HCT116 (cell line): ENCODE data around the gene WDR64. TPM values are rescaled to one million over a fixed set of nuclear protein-coding genes. Genes with fewer than 3 reads are reported as not detected.

Experiments
- ATAC-seq: fragments of 200-7000 bp; cut with Tn5 transposase; 2 replicates; pipeline ENCODE4 v1.9.1; 2020; ENCODE audit warnings: mild to moderate bottlenecking, moderate library complexity
- BruUV-seq: library from RNA; stranded (reverse); fragments of 400-500 nt; replicated peaks from 2 replicates; lab custom pipeline; 2021; lab: Mats Ljungman, UMichigan
- CTCF ChIA-PET: fragments of 300-600 bp; sonication (Branson Sonifier 250); formaldehyde crosslinking; loops from one replicate; lab custom pipeline; 2021; ENCODE audit warnings: antibody characterized with exemption; lab: Charles Lee
- POLR2A ChIA-PET: fragments of 300-600, 350-600 bp; sonication (Branson Sonifier 250); formaldehyde crosslinking; loops from one replicate; lab custom pipeline; 2021; ENCODE audit warnings: antibody characterized with exemption; lab: Charles Lee
- RAD21 ChIA-PET, 2 experiments: fragments of 300-600 bp; sonication (Branson Sonifier 250); formaldehyde crosslinking; loops; one replicate each; lab custom pipeline; 2023; ENCODE audit warnings: low total read pairs in 2 of 2; ENCODE audit not compliant: uncharacterized antibody in 2 of 2, unreplicated experiment in 2 of 2, low non-redundant PET in 1 of 2; lab: Charles Lee
- DNase-seq: peaks from one replicate; pipeline ENCODE4 v3.0.0-alpha.2; 2010; ENCODE audit warnings: low read depth, low spot score
- H2AFZ ChIP-seq: fragments of 200-600 bp; shearing (Covaris generic), sonication (generic); 2 replicates; pipeline ENCODE4 v1.6.1; 2017; ENCODE audit warnings: low read depth, mixed run types, mixed read lengths, antibody characterized with exemption, low read length; ENCODE audit not compliant: poor library complexity, severe bottlenecking
- H3K27ac ChIP-seq: 2 replicates; pipeline ENCODE4 v1.5.1; 2012; ENCODE audit warnings: low read depth, low read length
- H3K27me3 ChIP-seq: fragments of 200-600 bp; sonication (generic); 2 replicates; pipeline ENCODE4 v1.6.1; 2016; ENCODE audit warnings: mixed run types, low read length, mixed read lengths; ENCODE audit not compliant: insufficient read depth
- H3K36me3 ChIP-seq, 2 experiments: fragments of 200-500 bp in 1 of 2; fragments of 200-600 bp in 1 of 2; sonication (Bioruptor generic) in 1 of 2; sonication (generic) in 1 of 2; 2 replicates each; pipeline versions ENCODE4 v1.5.1 to v1.6.1; 2014 to 2016; ENCODE audit warnings: low read length in 2 of 2, inconsistent platforms in 1 of 2, mixed read lengths in 1 of 2, mixed run types in 1 of 2; ENCODE audit not compliant: insufficient read depth in 2 of 2, control insufficient read depth in 1 of 2
- H3K4me1 ChIP-seq, 2 experiments: fragments of 200-600 bp in 1 of 2; sonication (generic) in 1 of 2; 2 replicates each; pipeline versions ENCODE4 v1.5.1 to v1.6.1; 2012 to 2017; ENCODE audit warnings: low read length in 2 of 2, inconsistent platforms in 1 of 2, mild to moderate bottlenecking in 1 of 2, mixed read lengths in 1 of 2, mixed run types in 1 of 2, moderate library complexity in 1 of 2; ENCODE audit not compliant: insufficient read depth in 2 of 2, control insufficient read depth in 1 of 2
- H3K4me2 ChIP-seq: fragments of 200-600 bp; sonication (generic); 2 replicates; pipeline ENCODE4 v1.6.1; 2017; ENCODE audit warnings: mixed run types, low read length, mixed read lengths
- H3K4me3 ChIP-seq, 2 experiments: fragments of 200-600 bp in 1 of 2; sonication (generic) in 1 of 2; replicated peaks in 1 of 2; 2 replicates each; pipeline ENCODE4 v1.5.1; 2011 to 2016; ENCODE audit warnings: low read length in 2 of 2, control low read depth in 1 of 2, low read depth in 1 of 2, mild to moderate bottlenecking in 1 of 2, mixed read lengths in 1 of 2, mixed run types in 1 of 2
- H3K79me2 ChIP-seq: fragments of 200-600 bp; sonication (generic); 2 replicates; pipeline ENCODE4 v1.6.1; 2017; ENCODE audit warnings: mild to moderate bottlenecking, mixed run types, low read length, moderate library complexity, mixed read lengths; ENCODE audit not compliant: insufficient read depth
- H3K9ac ChIP-seq: fragments of 200-600 bp; sonication (generic); 2 replicates; pipeline ENCODE4 v1.6.1; 2016; ENCODE audit warnings: low read length, mixed read lengths
- H3K9me2 ChIP-seq: fragments of 200-600 bp; sonication (generic), shearing (Covaris generic); 2 replicates; pipeline ENCODE4 v1.6.1; 2017; ENCODE audit warnings: mixed run types, mild to moderate bottlenecking, moderate library complexity; ENCODE audit not compliant: insufficient read depth
- H3K9me3 ChIP-seq, 2 experiments: fragments of 200-500 bp in 1 of 2; fragments of 200-600 bp in 1 of 2; sonication (Bioruptor generic) in 1 of 2; sonication (generic) in 1 of 2; 2 replicates each; pipeline ENCODE4 v1.6.1; 2014 to 2017; ENCODE audit warnings: low read length in 2 of 2, mixed read lengths in 2 of 2, inconsistent platforms in 1 of 2, low read depth in 1 of 2, mild to moderate bottlenecking in 1 of 2, mixed run types in 1 of 2, moderate library complexity in 1 of 2; ENCODE audit not compliant: control insufficient read depth in 1 of 2, insufficient read depth in 1 of 2
- H4K20me1 ChIP-seq: fragments of 200-600 bp; sonication (generic), shearing (Covaris generic); 2 replicates; pipeline ENCODE4 v1.6.1; 2017; ENCODE audit warnings: mixed run types, mild to moderate bottlenecking, moderate library complexity; ENCODE audit not compliant: insufficient read depth
- ATF3 ChIP-seq: IDR thresholded peaks from 2 replicates; pipeline ENCODE4 v1.6.1; 2012
- CEBPB ChIP-seq: IDR thresholded peaks from 2 replicates; pipeline ENCODE4 v1.6.1; 2012; ENCODE audit warnings: low read depth
- CTCF ChIP-seq, 3 experiments: fragments of 200-600 bp in 1 of 3; sonication (generic) in 1 of 3; IDR thresholded peaks in 2 of 3; conservative IDR thresholded peaks in 1 of 3; 2 replicates each; pipeline ENCODE4 v1.5.1; 2012 to 2017; ENCODE audit warnings: low read depth in 2 of 3, low read length in 2 of 3, antibody characterized with exemption in 1 of 3, borderline replicate concordance in 1 of 3, control low read depth in 1 of 3, mild to moderate bottlenecking in 1 of 3, mixed read lengths in 1 of 3, mixed run types in 1 of 3, moderate library complexity in 1 of 3; ENCODE audit not compliant: insufficient read depth in 1 of 3
- EGR1 ChIP-seq: IDR thresholded peaks from 2 replicates; pipeline ENCODE4 v1.6.1; 2012; ENCODE audit warnings: low read depth
- ELF1 ChIP-seq: IDR thresholded peaks from 2 replicates; pipeline ENCODE4 v1.6.1; 2012; ENCODE audit warnings: low read depth, borderline replicate concordance
- EZH2 ChIP-seq: fragments of 200-600 bp; sonication (generic); IDR thresholded peaks from 2 replicates; pipeline ENCODE4 v1.6.1; 2017; ENCODE audit warnings: antibody characterized with exemption, mixed run types
- EZH2phosphoT487 ChIP-seq: fragments of 200-600 bp; IDR thresholded peaks from 2 replicates; pipeline ENCODE4 v1.6.1; 2018; ENCODE audit warnings: antibody characterized with exemption, borderline replicate concordance
- FOSL1 ChIP-seq: IDR thresholded peaks from 2 replicates; pipeline ENCODE4 v1.6.1; 2012; ENCODE audit warnings: low read depth
- POLR2A ChIP-seq: IDR thresholded peaks from 2 replicates; pipeline ENCODE4 v1.7.0; 2011; ENCODE audit warnings: borderline replicate concordance; ENCODE audit not compliant: insufficient read depth, insufficient read length; ENCODE audit errors: extremely low read depth
- POLR2AphosphoS5 ChIP-seq: IDR thresholded peaks from 2 replicates; pipeline ENCODE4 v1.6.1; 2011; ENCODE audit warnings: mild to moderate bottlenecking, low read depth, low read length, moderate library complexity
- RAD21 ChIP-seq: IDR thresholded peaks from 2 replicates; pipeline ENCODE4 v1.6.1; 2012; ENCODE audit warnings: low read depth, mild to moderate bottlenecking
- SIN3A ChIP-seq: IDR thresholded peaks from 2 replicates; pipeline ENCODE4 v1.6.1; 2012; ENCODE audit warnings: low read depth
- SP1 ChIP-seq: IDR thresholded peaks from 2 replicates; pipeline ENCODE4 v1.6.1; 2012; ENCODE audit warnings: low read depth
- TCF7L2 ChIP-seq: IDR thresholded peaks from 2 replicates; pipeline ENCODE4 v1.7.0; 2011; ENCODE audit warnings: borderline replicate concordance, inconsistent platforms; ENCODE audit not compliant: insufficient read depth, insufficient read length; ENCODE audit errors: extremely low read depth
- ZBTB33 ChIP-seq: IDR thresholded peaks from 2 replicates; pipeline ENCODE4 v1.6.1; 2011; ENCODE audit warnings: mild to moderate bottlenecking, low read length, moderate library complexity; ENCODE audit not compliant: insufficient replicate concordance; ENCODE audit errors: extremely low read depth
- ZNF274 ChIP-seq: fragments of 200-500 bp; sonication (Bioruptor generic); IDR thresholded peaks from 2 replicates; pipeline ENCODE4 v1.6.1; 2014; ENCODE audit warnings: mild to moderate bottlenecking, low read depth, low read length, inconsistent platforms
- intact Hi-C: fragments of 100-400 bp; cut with micrococcal nuclease; formaldehyde crosslinking; loops from 2 replicates; pipeline ENCODE4 v1.10.0; 2022
- total RNA-seq: library from RNA; stranded (reverse); gene quantifications from one replicate; pipeline ENCODE4 v1.2.1, GENCODE V29; 2021; ENCODE audit not compliant: unreplicated experiment

The WDR64 gene
- total RNA-seq, 1 experiment from 2014 or later: not detected

GRCh38 chr1:241837901-241838300 is 185.8 kb downstream of the WDR64 start:
- intact Hi-C loops: no loop called here
- Histone ChIP-seq H3K9ac (no peak overlapping the region), H3K4me2 (no peak overlapping the region), H3K9me2 (no peaks in the 10 kb centered on the region), H3K9me3 (no peaks in the 10 kb centered on the region), H3K79me2 (no peaks in the 10 kb centered on the region), H3K27ac (no peak overlapping the region), H2AFZ (no peak overlapping the region), H3K4me3 (no peak overlapping the region), H3K36me3 (no peaks in the 10 kb centered on the region), H3K4me1 (no peaks in the 10 kb centered on the region), H3K27me3 (no peaks in the 10 kb centered on the region), H4K20me1 (no peaks in the 10 kb centered on the region)
- ATAC-seq (no peak), DNase-seq (no peak)
- RAD21 ChIA-PET: no interaction called here
- CTCF ChIA-PET: interaction anchor here (1.5 kb wide), 1 partner anchor 227 kb away, joined by 7 read pairs; no protein-coding TSS in a partner anchor
- POLR2A ChIA-PET: no interaction called here
- no TSS peak for BruUV-seq
- TF ChIP-seq FOSL1: no peak
- no peak for TF ChIP-seq ZBTB33
- TF ChIP-seq ATF3: no peak
- no peak for TF ChIP-seq CTCF (IDR thresholded peaks at IDR 0.05 in 2 of 3, conservative IDR thresholded peaks at IDR 0.05 in 1 of 3; ENCODE audit: borderline replicate concordance in 1 of 3, insufficient read depth in 1 of 3, low read depth in 2 of 3, low read length in 2 of 3)
- TF ChIP-seq TCF7L2: no peak
- no peak for TF ChIP-seq EZH2
- TF ChIP-seq RAD21: no peak
- TF ChIP-seq EGR1: no peak
- no peak for TF ChIP-seq POLR2A
- TF ChIP-seq POLR2AphosphoS5: no peak
- no peak for TF ChIP-seq SIN3A
- no peak for TF ChIP-seq ELF1
- TF ChIP-seq SP1: no peak
- no peak for TF ChIP-seq EZH2phosphoT487
- no peak for TF ChIP-seq ZNF274
- TF ChIP-seq CEBPB: no peak
